Esophagus squamous epithelium (tissue), 5 donors: Measurements from ENCODE around the gene PAF1. TPM values are rescaled to one million over a fixed set of nuclear protein-coding genes. Genes with fewer than 3 reads are reported as not detected.

Experiments
- DNase-seq: peaks from one replicate; lab custom pipeline; 2025; lab: John Stamatoyannopoulos, UW
- H3K27ac ChIP-seq, 4 donors: fragments of 200-600 bp; sonication (generic); one replicate each; pipeline ENCODE4 v1.5.1; 2016 to 2019; ENCODE audit warnings: mild to moderate bottlenecking in 1 of 4
- H3K27me3 ChIP-seq, 4 donors: fragments of 200-600 bp; sonication (generic); 1 replicate in 3 of 4; 2 replicates in 1 of 4; pipeline versions ENCODE4 v1.5.1 to v1.6.0; 2017 to 2021; ENCODE audit warnings: antibody characterized with exemption in 1 of 4
- H3K36me3 ChIP-seq, 3 donors: fragments of 200-600 bp; sonication (generic); one replicate each; pipeline ENCODE4 v1.5.1; 2016 to 2019
- H3K4me1 ChIP-seq, 3 donors: fragments of 200-600 bp; sonication (generic); one replicate each; pipeline ENCODE4 v1.5.1; 2017 to 2019
- H3K4me3 ChIP-seq, 4 donors: fragments of 200-600 bp; sonication (generic); 1 replicate in 3 of 4; 2 replicates in 1 of 4; pipeline ENCODE4 v1.5.1; 2016 to 2019; ENCODE audit warnings: mild to moderate bottlenecking in 2 of 4, moderate library complexity in 1 of 4
- H3K9me3 ChIP-seq, 3 donors: fragments of 200-600 bp; sonication (generic); one replicate each; pipeline ENCODE4 v1.5.1; 2016 to 2019
- CTCF ChIP-seq, 6 experiments: fragments of 450-650 bp in 4 of 6; fragments of 200-600 bp in 2 of 6; sonication (generic) in 2 of 6; IDR thresholded peaks; one replicate each; pipeline ENCODE4 v1.5.1; 2016 to 2019; ENCODE audit warnings: antibody characterized with exemption in 6 of 6, mild to moderate bottlenecking in 4 of 6, moderate library complexity in 4 of 6
- POLR2A ChIP-seq, 4 donors: fragments of 450-650 bp; IDR thresholded peaks; one replicate each; pipeline ENCODE4 v1.6.1; 2017; ENCODE audit warnings: antibody characterized with exemption in 4 of 4, mild to moderate bottlenecking in 4 of 4, moderate library complexity in 3 of 4
- WGBS, 2 donors: methylation state at CpG; one replicate each; pipeline ENCODE4 v1.1.5; 2018; 5-methylcytosine and 5-hydroxymethylcytosine counted together
- intact Hi-C: fragments of 100-400 bp; cut with DNase I; formaldehyde crosslinking; loops from one replicate; pipeline ENCODE4 v1.15.0; 2022
- total RNA-seq, 4 donors: library from RNA; depleted of rRNA; stranded (reverse); fragments of >200 nt; gene quantifications; one replicate each; pipeline ENCODE4 v1.1.0, GENCODE V29; 2016
- donor health status: DM: yes; HTN: yes; CAD: no.

Gene PAF1
- total RNA-seq, 4 donors from 2014 or later = 35.4 to 53.6 (median 38.1) TPM

- Histone ChIP-seq H3K27ac (peak overlapping the region; percentile 98 to 99 (median 99)), H3K4me1 (peaks cover 61 to 94% (median 68%) of the 10 kb centered on the region in 3 donors), H3K36me3 (peaks cover 0 to 7% (median 0%) of the 10 kb centered on the region in 3 donors), H3K4me3 (peak overlapping the region in 3 of 4 donors; percentile 55 to 73 (median 60)), H3K9me3 (no peaks in the 10 kb centered on the region), H3K27me3 (no peaks in the 10 kb centered on the region)
- DNase-seq = no peak
- 32 to 49% methylated on average over 2 to 14 of the region's 25 CpGs for WGBS, 2 donors
- TF ChIP-seq CTCF (IDR thresholded peaks at IDR 0.05) (no peak), POLR2A (IDR thresholded peaks at IDR 0.05) (peak in 1 of 4 donors; percentile 71)
- intact Hi-C loops = no loop called here
Measured at GRCh38 chr19:39401549-39402345, 10.8 kb upstream of the PAF1 start.

- H3K4me1 ChIP-seq = peaks cover 61 to 91% (median 68%) of the 10 kb centered on the region in 3 donors
- DNase-seq = no peak
- intact Hi-C loops = no loop called here
- peak overlapping the region; percentile 98 to 99 (median 99) for H3K27ac ChIP-seq
- H3K36me3 ChIP-seq = peaks cover 0 to 13% (median 0%) of the 10 kb centered on the region in 3 donors
- no peak for TF ChIP-seq POLR2A (IDR thresholded peaks at IDR 0.05)
- TF ChIP-seq CTCF (IDR thresholded peaks at IDR 0.05) = no peak
- H3K9me3 ChIP-seq = no peaks in the 10 kb centered on the region
- WGBS, 2 donors = 45 to 81% methylated on average over 2 to 4 of the region's 4 CpGs
- no peak overlapping the region for H3K4me3 ChIP-seq
- no peaks in the 10 kb centered on the region for H3K27me3 ChIP-seq
Measured at GRCh38 chr19:39401070-39401548, 10.2 kb upstream of the PAF1 start.

DNA sequence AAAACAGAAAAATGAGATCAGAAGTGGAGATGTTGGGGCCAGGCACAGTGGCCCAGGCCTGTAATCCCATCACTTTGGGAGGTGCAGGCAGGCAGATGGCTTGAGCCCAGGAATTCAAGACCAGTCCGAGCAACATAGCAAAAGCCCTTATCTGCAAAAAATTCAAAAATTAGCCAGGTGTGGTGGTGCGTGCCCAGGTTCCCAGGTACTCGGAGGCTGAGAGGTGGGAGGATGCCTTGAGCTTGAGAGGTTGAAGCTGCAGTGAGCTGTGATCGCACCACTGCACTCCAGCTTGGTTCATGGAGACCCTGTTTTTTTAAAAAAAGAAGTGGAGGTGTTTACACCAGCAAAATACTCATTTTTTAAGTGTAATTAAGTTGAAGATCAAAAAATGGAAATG lies 9.2 kb upstream of the PAF1 start:
- peak overlapping the region; percentile 96 to 99 (median 98) for H3K27ac ChIP-seq
- intact Hi-C loops = no loop called here
- peaks cover 52 to 81% (median 60%) of the 10 kb centered on the region in 3 donors for H3K4me1 ChIP-seq
- DNase-seq = no peak
- TF ChIP-seq CTCF (IDR thresholded peaks at IDR 0.05) (no peak), POLR2A (IDR thresholded peaks at IDR 0.05) (no peak)
- no peaks in the 10 kb centered on the region for H3K27me3 ChIP-seq
- peaks cover 0 to 24% (median 4%) of the 10 kb centered on the region in 3 donors for H3K36me3 ChIP-seq
- no peak overlapping the region for H3K4me3 ChIP-seq
- H3K9me3 ChIP-seq = no peaks in the 10 kb centered on the region
- 84 to 90% methylated on average over 4 of the region's 4 CpGs for WGBS, 2 donors

- H3K36me3 ChIP-seq = peaks cover 0 to 28% (median 8%) of the 10 kb centered on the region in 3 donors
- peaks cover 48 to 77% (median 56%) of the 10 kb centered on the region in 3 donors for H3K4me1 ChIP-seq
- no peak for DNase-seq
- H3K27ac ChIP-seq = peak overlapping the region; percentile 96 to 99 (median 98)
- 88 to 100% methylated on average over 2 to 4 of the region's 4 CpGs for WGBS, 2 donors
- TF ChIP-seq CTCF (IDR thresholded peaks at IDR 0.05) = no peak
- TF ChIP-seq POLR2A (IDR thresholded peaks at IDR 0.05) = no peak
- H3K9me3 ChIP-seq = no peaks in the 10 kb centered on the region
- intact Hi-C loops = no loop called here
- H3K27me3 ChIP-seq = no peaks in the 10 kb centered on the region
- H3K4me3 ChIP-seq = no peak overlapping the region
Measured at GRCh38 chr19:39399668-39400050, 8.8 kb upstream of the PAF1 start.

GRCh38 chr19:39398297-39398864 lies 7.5 kb upstream of the PAF1 start:
- peak overlapping the region in 3 of 4 donors; percentile 11 to 44 (median 26) for H3K4me3 ChIP-seq
- H3K36me3 ChIP-seq = peaks cover 0 to 40% (median 13%) of the 10 kb centered on the region in 3 donors
- DNase-seq = no peak
- TF ChIP-seq CTCF (IDR thresholded peaks at IDR 0.05) = no peak
- peak in 1 of 4 donors; percentile 52 for TF ChIP-seq POLR2A (IDR thresholded peaks at IDR 0.05)
- no peaks in the 10 kb centered on the region for H3K27me3 ChIP-seq
- 7 to 30% methylated on average over 2 to 3 of the region's 11 CpGs for WGBS, 2 donors
- peaks cover 43 to 72% (median 48%) of the 10 kb centered on the region in 3 donors for H3K4me1 ChIP-seq
- peak overlapping the region; percentile 96 to 99 (median 98) for H3K27ac ChIP-seq
- H3K9me3 ChIP-seq = no peaks in the 10 kb centered on the region
- intact Hi-C loops = no loop called here
